Measurements from ENCODE around the gene EDC3. TPM values are rescaled to one million over a fixed set of nuclear protein-coding genes. Genes with fewer than 3 reads are reported as not detected.

The EDC3 gene
- polyA plus RNA-seq, 1 of the 3 experiments (the other 2 are of a cell fraction) = 34.9 TPM

DNA sequence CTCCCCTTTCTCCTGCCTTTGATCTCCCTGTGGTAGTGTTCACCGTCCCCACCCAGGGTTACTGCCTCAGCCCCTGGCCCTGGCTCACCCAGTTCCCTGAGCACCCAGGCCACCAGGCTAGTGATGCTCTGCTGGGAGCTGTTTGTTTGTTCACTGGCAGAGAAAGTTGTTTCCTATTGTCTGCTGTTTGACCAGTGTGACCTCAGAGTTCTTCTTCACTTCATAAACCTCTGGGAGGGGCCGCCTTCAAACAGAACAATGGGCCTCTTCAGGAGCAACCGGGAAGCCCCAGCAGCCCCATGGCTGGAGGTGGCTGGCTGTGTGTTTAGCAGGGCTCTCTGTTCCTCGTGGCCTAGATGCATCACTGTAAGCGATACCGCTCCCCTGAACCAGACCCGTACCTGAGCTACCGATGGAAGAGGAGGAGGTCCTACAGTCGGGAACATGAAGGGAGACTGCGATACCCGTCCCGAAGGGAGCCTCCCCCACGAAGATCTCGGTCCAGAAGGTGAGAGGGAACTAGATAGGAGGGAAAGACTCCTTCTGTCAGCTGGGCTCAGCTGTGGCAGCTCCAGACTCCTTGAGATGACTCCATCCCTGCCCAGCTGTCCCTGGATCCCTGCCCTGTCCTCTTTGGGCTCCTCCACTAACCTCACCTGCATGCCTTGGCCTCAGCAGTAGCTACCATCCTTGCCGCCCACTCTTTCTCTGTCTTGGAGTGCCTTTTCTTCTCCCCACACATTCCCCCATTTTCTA is 76.8 kb downstream of the EDC3 start (continued):
- TF ChIP-seq JUND (IDR thresholded peaks at IDR 0.05) (no peak), ELF1 (IDR thresholded peaks at IDR 0.05) (no peak), MXI1 (IDR thresholded peaks at IDR 0.05; ENCODE audit: low read depth, low read length) (no peak), RAD21 (IDR thresholded peaks at IDR 0.05; ENCODE audit: low read length) (no peak), FOSL2 (IDR thresholded peaks at IDR 0.05; ENCODE audit: borderline replicate concordance, low read depth) (no peak), CTCF (IDR thresholded peaks at IDR 0.05) (no peak)
- TF ChIP-seq, protein P1, sequence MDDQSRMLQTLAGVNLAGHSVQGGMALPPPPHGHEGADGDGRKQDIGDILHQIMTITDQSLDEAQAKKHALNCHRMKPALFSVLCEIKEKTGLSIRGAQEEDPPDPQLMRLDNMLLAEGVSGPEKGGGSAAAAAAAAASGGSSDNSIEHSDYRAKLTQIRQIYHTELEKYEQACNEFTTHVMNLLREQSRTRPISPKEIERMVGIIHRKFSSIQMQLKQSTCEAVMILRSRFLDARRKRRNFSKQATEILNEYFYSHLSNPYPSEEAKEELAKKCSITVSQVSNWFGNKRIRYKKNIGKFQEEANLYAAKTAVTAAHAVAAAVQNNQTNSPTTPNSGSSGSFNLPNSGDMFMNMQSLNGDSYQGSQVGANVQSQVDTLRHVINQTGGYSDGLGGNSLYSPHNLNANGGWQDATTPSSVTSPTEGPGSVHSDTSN (IDR thresholded peaks at IDR 0.05) = no peak

DNA sequence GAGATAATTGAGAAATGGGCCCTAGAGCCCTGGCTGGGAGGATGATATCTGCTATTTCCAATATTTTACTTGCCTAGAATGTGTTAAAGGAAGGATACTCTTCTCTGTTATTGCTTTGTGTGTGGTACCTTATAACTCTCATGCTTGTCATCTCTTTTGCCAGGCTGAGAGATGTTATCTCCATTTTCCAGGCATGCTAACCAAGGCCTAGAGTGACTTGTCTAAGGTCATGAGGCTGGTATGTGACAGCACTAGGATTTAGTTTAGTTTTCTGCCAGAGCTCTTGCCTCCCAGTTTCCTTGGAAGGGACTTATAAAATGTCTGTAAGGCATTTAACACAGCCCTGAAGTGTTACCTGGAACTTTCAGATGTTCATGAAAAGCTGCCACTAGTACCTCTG is 78.8 kb downstream of the EDC3 start:
- ChIA-PET POLR2A (interaction anchor here (0.9 to 4.3 kb wide), 3 partner anchors 10 to 76 kb away, joined by 4 to 33 read pairs (median 21); partner anchors contain the start of gene ARID3B), CTCF (interaction anchor here (0.9 to 39.4 kb wide), 10 partner anchors 9 to 333 kb away, joined by 3 to 1109 read pairs (median 4); partner anchors contain the start of genes ARID3B and CSK)

More for the DNA sequence above, 78.8 kb downstream of the EDC3 start:
- Histone ChIP-seq H4K20me1 (ENCODE audit: insufficient read depth) (peaks cover 61% of the 10 kb centered on the region), H3K9me3 (no peaks in the 10 kb centered on the region), H3K9me2 (no peaks in the 10 kb centered on the region), H3K27ac (ENCODE audit: low read depth in 2 of 2, low read length in 1 of 2) (peak overlapping the region; percentile 87 to 92; a peak in 2 of 4 replicates), H3K9ac (peak overlapping the region; percentile 98), H3K4me1 (ENCODE audit: control insufficient read depth in 1 of 2, insufficient read depth in 2 of 2, low read depth in 1 of 2, low read length in 1 of 2) (peaks cover 0 to 24% of the 10 kb centered on the region in 2 experiments; a peak in 2 of 4 replicates), H2AFZ (ENCODE audit: low read depth) (no peak overlapping the region), H3F3A (replicated peaks; ENCODE audit: insufficient read depth) (peaks cover 23% of the 10 kb centered on the region), H3K4me2 (peak overlapping the region; percentile 96), H3K27me3 (ENCODE audit: insufficient read depth) (no peaks in the 10 kb centered on the region), H3K4me3 (ENCODE audit: low read depth in 2 of 2, low read length in 1 of 2) (peak overlapping the region; percentile 98 to 99), H3K79me2 (ENCODE audit: insufficient read depth) (peaks cover 72% of the 10 kb centered on the region), H3K36me3 (replicated peaks in 1 of 2; ENCODE audit: control insufficient read depth in 1 of 2, insufficient read depth in 2 of 2, low read length in 1 of 2) (peaks cover 7 to 37% of the 10 kb centered on the region in 2 experiments)
- TF ChIP-seq CTCF (IDR thresholded peaks at IDR 0.05) (no peak), MXI1 (IDR thresholded peaks at IDR 0.05; ENCODE audit: low read depth, low read length) (0 out of 2 replicates have a peak, but pooled peaks have one; percentile 29), GATA2 (CRISPR knock-in tag; IDR thresholded peaks at IDR 0.05) (peak; percentile 32; the same call in 1 of the 2 replicates), ELF1 (IDR thresholded peaks at IDR 0.05) (no peak)
- DNase-seq = no peak
